ENCODE measurements around the gene OSBPL6.

GRCh38 chr2:178275600-178275999 is 81.3 kb downstream of the OSBPL6 start:
- no peak for TF ChIP-seq CTCF (IDR thresholded peaks at IDR 0.05 in 2 of 3, conservative IDR thresholded peaks at IDR 0.05 in 1 of 3; ENCODE audit: insufficient read depth in 2 of 3, low read depth in 1 of 3, low read length in 3 of 3)
- TF ChIP-seq CC2D1A (IDR thresholded peaks at IDR 0.05): no peak; the same call in 1 of the 2 replicates
- no peak for TF ChIP-seq GABPB2 (CRISPR knock-in tag; conservative IDR thresholded peaks at IDR 0.05)
- no peak for TF ChIP-seq ZNF766 (CRISPR knock-in tag; conservative IDR thresholded peaks at IDR 0.05)
